Activated naive CD4-positive, alpha-beta T cell treated with anti-CD3 and anti-CD28 coated beads, Interleukin-2, amount 50 U/mL, for 24 hours (primary cell): ENCODE measurements around the gene RCBTB1.

Experiments used
- H3K27ac Mint-ChIP-seq: one replicate; pipeline ENCODE4 v1.8.0; 2021; ENCODE audit warnings: mild to moderate bottlenecking, mixed read lengths
- H3K27me3 Mint-ChIP-seq: one replicate; pipeline ENCODE4 v1.8.0; 2021; ENCODE audit warnings: mixed read lengths
- H3K36me3 Mint-ChIP-seq: one replicate; pipeline ENCODE4 v1.8.0; 2021; ENCODE audit warnings: mixed read lengths
- H3K4me1 Mint-ChIP-seq: one replicate; pipeline ENCODE4 v1.8.0; 2021; ENCODE audit warnings: mixed read lengths
- H3K4me3 Mint-ChIP-seq: one replicate; pipeline ENCODE4 v1.8.0; 2021; ENCODE audit warnings: mild to moderate bottlenecking, mixed read lengths
- H3K9me3 Mint-ChIP-seq: one replicate; pipeline ENCODE4 v1.8.0; 2021; ENCODE audit warnings: mixed read lengths

RCBTB1 gene

GRCh38 chr13:49585220-49586157 is at the start of gene RCBTB1:
RCBTB1 (minus strand) TSS chr13:49585558; CDS start chr13:49567279, 18,279 bp downstream.
- Mint-ChIP-seq H3K27me3 (no peaks in the 10 kb centered on the region), H3K4me3 (peak within 1 kb of the TSS; percentile 92), H3K36me3 (peaks cover 2% of the 10 kb centered on the region), H3K27ac (peak within 1 kb of the TSS; percentile 97), H3K4me1 (peaks cover 48% of the 10 kb centered on the region), H3K9me3 (no peaks in the 10 kb centered on the region)

DNA sequence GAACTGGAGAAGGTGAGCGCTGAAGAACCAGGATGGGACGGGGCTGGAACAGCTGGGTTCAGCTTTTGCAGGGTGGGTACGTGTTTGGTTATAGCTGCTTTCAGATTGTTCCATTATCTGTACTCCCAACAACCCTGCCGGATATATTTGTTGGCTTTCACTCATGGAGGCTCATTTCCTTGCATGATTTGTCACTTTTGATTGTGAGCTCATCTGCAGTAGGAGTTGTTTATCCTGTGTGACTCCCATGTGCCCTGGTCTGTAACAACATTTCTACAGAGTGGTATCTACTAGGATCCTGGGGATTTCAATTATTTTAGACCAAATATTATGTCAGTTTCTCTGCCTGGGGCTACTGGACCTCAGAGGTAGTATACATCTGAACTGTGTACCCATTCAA is 48.4 kb upstream of the RCBTB1 start:
- Mint-ChIP-seq H3K9me3 (no peaks in the 10 kb centered on the region), H3K36me3 (no peaks in the 10 kb centered on the region), H3K4me3 (no peak overlapping the region), H3K27ac (no peak overlapping the region), H3K4me1 (peaks cover 34% of the 10 kb centered on the region), H3K27me3 (no peaks in the 10 kb centered on the region)

- Mint-ChIP-seq H3K4me3 (no peak overlapping the region), H3K36me3 (no peaks in the 10 kb centered on the region), H3K4me1 (peaks cover 44% of the 10 kb centered on the region), H3K27ac (no peak overlapping the region), H3K9me3 (no peaks in the 10 kb centered on the region), H3K27me3 (no peaks in the 10 kb centered on the region)
These were observed 46.8 kb upstream of the RCBTB1 start for GRCh38 chr13:49632156-49632555.

DNA sequence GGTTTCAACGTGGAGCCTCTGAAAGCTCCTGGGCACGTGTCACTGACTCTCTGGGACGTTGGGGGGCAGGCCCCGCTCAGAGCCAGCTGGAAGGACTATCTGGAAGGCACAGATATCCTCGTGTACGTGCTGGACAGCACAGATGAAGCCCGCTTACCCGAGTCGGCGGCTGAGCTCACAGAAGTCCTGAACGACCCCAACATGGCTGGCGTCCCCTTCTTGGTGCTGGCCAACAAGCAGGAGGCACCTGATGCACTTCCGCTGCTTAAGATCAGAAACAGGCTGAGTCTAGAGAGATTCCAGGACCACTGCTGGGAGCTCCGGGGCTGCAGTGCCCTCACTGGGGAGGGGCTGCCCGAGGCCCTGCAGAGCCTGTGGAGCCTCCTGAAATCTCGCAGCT is 45.2 kb upstream of the RCBTB1 start:
- no peak overlapping the region for H3K27ac Mint-ChIP-seq
- H3K36me3 Mint-ChIP-seq: no peaks in the 10 kb centered on the region
- no peaks in the 10 kb centered on the region for H3K27me3 Mint-ChIP-seq
- peaks cover 34% of the 10 kb centered on the region for H3K4me1 Mint-ChIP-seq
- H3K4me3 Mint-ChIP-seq: no peak overlapping the region
- no peaks in the 10 kb centered on the region for H3K9me3 Mint-ChIP-seq

DNA sequence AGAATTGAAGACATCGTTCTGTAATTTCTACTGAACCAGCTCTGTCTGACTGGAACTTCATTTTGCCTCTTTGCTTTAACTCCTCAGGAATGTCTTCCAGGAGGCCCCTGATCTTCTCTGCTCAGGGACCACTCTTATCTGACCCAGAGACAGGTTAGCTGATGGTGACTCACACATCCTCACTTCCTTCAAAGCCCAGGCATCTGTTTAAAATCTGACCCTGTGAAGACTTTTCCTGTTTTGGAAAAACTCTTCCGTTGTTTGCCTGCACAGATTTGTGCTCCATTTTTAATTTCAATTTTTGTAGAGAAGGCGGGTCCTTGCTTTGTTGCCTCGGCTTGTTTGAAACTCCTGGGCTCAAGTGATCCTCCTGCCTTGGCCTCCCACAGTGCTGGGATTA is 44.6 kb upstream of the RCBTB1 start:
- H3K27me3 Mint-ChIP-seq: no peaks in the 10 kb centered on the region
- H3K36me3 Mint-ChIP-seq: no peaks in the 10 kb centered on the region
- H3K9me3 Mint-ChIP-seq: no peaks in the 10 kb centered on the region
- peaks cover 28% of the 10 kb centered on the region for H3K4me1 Mint-ChIP-seq
- H3K4me3 Mint-ChIP-seq: no peak overlapping the region
- H3K27ac Mint-ChIP-seq: no peak overlapping the region

- Mint-ChIP-seq H3K4me3 (peak overlapping the region; percentile 87), H3K27ac (no peak overlapping the region), H3K9me3 (no peaks in the 10 kb centered on the region)
These were observed 44.0 kb upstream of the RCBTB1 start for GRCh38 chr13:49629196-49629938.

DNA sequence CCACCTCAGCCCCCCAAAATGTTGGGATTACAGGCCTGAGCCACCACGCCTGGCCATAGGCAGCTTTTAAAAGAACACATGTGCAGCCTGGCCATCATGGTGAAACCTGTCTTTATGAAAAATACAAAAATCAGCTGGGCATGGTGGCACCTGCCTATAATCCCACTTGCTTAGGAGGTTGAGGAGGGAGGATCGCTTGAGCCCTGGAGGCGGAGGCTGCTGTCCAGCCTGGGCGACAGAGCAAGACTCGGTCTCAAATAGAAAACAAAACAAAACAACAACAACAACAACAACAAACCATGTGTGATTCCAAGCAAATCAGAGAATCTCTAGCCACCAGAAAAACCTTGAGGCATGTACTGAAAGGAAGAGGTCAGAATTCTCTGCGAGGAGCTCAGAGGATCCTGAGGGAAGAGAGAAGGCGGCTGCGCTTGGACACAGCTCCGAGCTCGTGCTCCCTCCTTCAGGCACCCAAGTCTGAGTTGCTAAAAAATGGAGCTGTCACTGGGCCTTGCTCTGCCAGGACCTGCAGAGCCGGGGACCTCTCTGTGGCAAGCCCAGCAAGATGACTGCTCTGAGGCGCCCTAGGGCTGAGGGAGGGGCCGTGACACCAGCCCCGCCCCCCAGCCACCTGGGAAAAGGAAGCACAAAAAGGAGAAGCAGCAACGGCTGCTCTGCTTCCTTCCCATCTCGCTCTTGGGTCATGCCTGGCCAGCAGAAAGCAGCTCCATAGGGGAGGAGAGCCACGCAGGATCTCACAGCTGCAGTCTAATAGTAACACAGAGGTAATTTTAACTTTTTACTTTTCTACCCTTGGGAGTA is 42.7 kb upstream of the RCBTB1 start, which contains the start of gene ARL11:
Gene ARL11, plus strand, starts transcription at position 677 of the 822 bp plus-strand sequence. CDS start 1,941 bp downstream, outside the sequence.
- Mint-ChIP-seq H3K27ac (peak within 1 kb of the TSS; percentile 70), H3K27me3 (no peaks in the 10 kb centered on the region), H3K36me3 (no peaks in the 10 kb centered on the region), H3K4me1 (peaks cover 19% of the 10 kb centered on the region), H3K9me3 (no peaks in the 10 kb centered on the region), H3K4me3 (peak within 1 kb of the TSS; percentile 87)

More at GRCh38 chr13:49629196-49629938, 44.0 kb upstream of the RCBTB1 start:
- peaks cover 23% of the 10 kb centered on the region for H3K4me1 Mint-ChIP-seq
- H3K36me3 Mint-ChIP-seq: no peaks in the 10 kb centered on the region
- no peaks in the 10 kb centered on the region for H3K27me3 Mint-ChIP-seq

DNA sequence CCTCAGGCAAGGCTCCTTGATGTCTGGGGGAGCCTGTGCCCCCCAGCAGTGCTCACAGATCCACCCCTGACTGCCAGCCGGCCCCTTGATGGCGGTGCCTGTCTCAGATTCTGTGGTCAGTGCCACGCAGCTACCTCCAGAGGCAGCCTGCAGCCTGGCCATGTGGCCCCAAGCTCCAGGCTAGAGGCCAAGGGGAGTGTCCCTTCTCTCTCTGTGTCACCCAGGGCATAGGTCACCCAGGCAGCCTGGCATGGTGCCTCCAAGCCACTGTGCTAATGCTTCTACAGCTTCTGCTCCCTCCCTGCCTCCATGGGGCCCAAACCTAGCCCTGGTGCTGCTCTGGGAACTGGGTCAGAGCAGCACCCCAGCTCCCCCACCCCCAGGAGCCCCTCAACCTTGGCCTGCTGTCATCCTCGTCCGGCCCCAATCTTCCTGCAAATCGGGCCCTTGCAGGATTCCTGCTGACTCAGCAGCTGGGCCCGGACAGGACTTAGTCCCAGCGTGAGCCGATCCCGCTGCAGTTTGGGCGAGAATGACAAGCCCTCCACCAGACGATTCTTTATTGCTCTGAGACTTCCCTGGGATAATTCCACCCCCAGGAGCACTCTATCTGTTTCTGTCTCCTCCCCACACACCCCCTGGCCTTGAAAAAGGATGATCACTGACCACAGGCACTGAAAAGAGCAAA is 40.2 kb upstream of the RCBTB1 start:
- H3K4me3 Mint-ChIP-seq: no peak overlapping the region
- no peaks in the 10 kb centered on the region for H3K9me3 Mint-ChIP-seq
- no peaks in the 10 kb centered on the region for H3K27me3 Mint-ChIP-seq
- H3K36me3 Mint-ChIP-seq: no peaks in the 10 kb centered on the region
- peaks cover 18% of the 10 kb centered on the region for H3K4me1 Mint-ChIP-seq
- no peak overlapping the region for H3K27ac Mint-ChIP-seq

- H3K9me3 Mint-ChIP-seq: no peaks in the 10 kb centered on the region
- no peak overlapping the region for H3K27ac Mint-ChIP-seq
- H3K27me3 Mint-ChIP-seq: no peaks in the 10 kb centered on the region
- peaks cover 19% of the 10 kb centered on the region for H3K4me1 Mint-ChIP-seq
- H3K4me3 Mint-ChIP-seq: no peak overlapping the region
- no peaks in the 10 kb centered on the region for H3K36me3 Mint-ChIP-seq
These were observed 38.9 kb upstream of the RCBTB1 start for GRCh38 chr13:49624229-49624628.

- Mint-ChIP-seq H3K4me3 (no peak overlapping the region), H3K36me3 (no peaks in the 10 kb centered on the region), H3K4me1 (peaks cover 4% of the 10 kb centered on the region), H3K9me3 (no peaks in the 10 kb centered on the region), H3K27me3 (no peaks in the 10 kb centered on the region), H3K27ac (no peak overlapping the region)
These were observed 37.0 kb upstream of the RCBTB1 start for GRCh38 chr13:49622174-49622946.

DNA sequence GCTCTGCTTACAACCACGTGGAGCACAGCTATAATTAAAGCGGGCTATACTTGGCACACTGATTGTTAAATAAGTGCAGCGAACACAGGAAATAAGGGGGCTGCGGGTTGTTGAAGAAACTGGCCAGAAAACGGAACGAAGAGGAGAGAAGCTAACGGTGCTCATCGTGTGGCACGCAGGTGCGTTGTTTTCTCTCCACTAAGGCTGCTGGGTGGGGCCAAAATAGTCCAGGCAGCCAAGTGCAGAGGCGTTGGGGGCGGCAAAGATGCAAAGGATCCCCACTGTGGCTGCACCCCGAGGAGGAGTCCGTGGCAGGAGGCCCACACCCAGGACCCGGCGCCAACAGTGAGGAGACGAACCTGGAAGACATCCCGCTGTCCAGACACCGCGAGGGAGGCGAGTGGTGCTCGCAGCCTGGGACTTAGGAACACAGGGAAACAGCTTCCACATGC is 34.8 kb upstream of the RCBTB1 start:
- Mint-ChIP-seq H3K36me3 (no peaks in the 10 kb centered on the region), H3K4me3 (peak overlapping the region; percentile 51), H3K27ac (no peak overlapping the region), H3K9me3 (no peaks in the 10 kb centered on the region), H3K27me3 (peaks cover 3% of the 10 kb centered on the region), H3K4me1 (peaks cover 4% of the 10 kb centered on the region)

- peaks cover 3% of the 10 kb centered on the region for H3K27me3 Mint-ChIP-seq
- no peak overlapping the region for H3K27ac Mint-ChIP-seq
- H3K36me3 Mint-ChIP-seq: peaks cover 3% of the 10 kb centered on the region
- no peak overlapping the region for H3K4me3 Mint-ChIP-seq
- H3K9me3 Mint-ChIP-seq: no peaks in the 10 kb centered on the region
- peaks cover 4% of the 10 kb centered on the region for H3K4me1 Mint-ChIP-seq
These were observed 31.3 kb upstream of the RCBTB1 start for GRCh38 chr13:49616676-49617065.

DNA sequence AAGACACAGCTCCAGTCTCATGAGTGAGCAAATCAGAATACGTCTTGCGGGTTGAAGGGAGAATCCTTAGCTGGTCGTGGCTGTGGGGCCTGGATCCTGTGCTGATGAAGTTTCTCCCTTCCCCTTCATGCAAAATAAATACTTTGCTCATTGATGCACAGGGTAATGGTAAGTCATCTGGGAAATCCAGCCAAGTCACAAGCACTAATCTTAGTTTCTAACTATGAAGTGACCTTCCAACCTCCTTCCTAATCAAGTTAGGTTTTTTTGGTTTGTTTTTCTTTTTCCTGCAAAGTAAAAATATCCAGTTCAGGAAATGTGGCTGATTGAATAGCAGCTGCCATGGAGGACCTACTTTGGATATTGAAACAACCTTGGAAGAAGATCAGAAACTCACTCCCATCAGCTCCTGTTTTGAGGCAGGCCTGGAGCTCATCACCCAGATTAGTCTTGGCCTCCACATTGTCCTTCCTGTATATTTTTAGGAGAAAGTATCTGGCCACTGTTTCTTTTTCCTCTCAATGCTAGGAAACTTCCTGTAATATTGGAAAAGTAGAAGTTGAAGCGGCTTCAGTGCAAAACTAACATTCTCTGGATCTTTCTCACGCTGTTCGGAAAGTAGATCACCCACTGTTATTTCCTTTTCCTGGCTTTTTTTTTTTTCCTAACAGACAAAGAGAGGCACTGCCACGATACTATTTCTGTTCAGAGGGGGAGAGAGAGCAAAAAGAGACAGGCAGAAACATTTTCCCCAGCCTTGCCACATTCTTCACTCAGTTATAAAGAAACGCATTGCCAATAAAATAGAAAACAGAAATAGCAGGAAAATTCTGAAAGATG is 30.7 kb upstream of the RCBTB1 start:
- H3K4me1 Mint-ChIP-seq: peaks cover 4% of the 10 kb centered on the region

More for the DNA sequence above, 30.7 kb upstream of the RCBTB1 start:
- no peak overlapping the region for H3K4me3 Mint-ChIP-seq
- H3K9me3 Mint-ChIP-seq: no peaks in the 10 kb centered on the region
- H3K36me3 Mint-ChIP-seq: peaks cover 3% of the 10 kb centered on the region
- H3K27ac Mint-ChIP-seq: no peak overlapping the region
- peaks cover 3% of the 10 kb centered on the region for H3K27me3 Mint-ChIP-seq
